GM19238 (cell line): Measurements from ENCODE around the gene MICA.
"Not testable (repeated sequence)": the region's sequence is repeated elsewhere in the genome, so short reads cannot be mapped to it uniquely, and the experiment has no call there.

Experiments
- DNase-seq: peaks from one replicate; pipeline ENCODE4 v3.0.0; 2011; ENCODE audit warnings: low spot score; ENCODE audit not compliant: insufficient read length

MICA gene

DNA sequence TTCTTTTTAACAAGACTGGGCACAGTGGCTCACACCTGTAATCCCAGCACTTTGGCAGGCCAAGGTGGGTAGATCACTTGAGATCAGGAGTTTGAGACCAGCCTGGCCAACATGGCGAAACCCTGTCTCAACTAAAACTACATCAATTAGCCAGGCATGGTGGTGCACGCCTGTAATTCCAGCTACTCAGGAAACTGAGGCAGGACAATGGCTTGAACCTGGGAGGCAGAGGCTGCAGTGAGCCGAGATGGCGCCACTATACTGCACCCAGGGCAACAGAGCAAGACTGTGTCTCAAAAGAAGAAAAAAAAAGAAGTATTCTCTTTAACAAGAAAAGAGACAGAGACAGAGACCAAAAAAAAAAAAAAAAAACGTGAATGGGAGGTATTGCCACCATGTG, 56.5 kb downstream of the MICA start:
- not testable (repeated sequence) for DNase-seq

DNA sequence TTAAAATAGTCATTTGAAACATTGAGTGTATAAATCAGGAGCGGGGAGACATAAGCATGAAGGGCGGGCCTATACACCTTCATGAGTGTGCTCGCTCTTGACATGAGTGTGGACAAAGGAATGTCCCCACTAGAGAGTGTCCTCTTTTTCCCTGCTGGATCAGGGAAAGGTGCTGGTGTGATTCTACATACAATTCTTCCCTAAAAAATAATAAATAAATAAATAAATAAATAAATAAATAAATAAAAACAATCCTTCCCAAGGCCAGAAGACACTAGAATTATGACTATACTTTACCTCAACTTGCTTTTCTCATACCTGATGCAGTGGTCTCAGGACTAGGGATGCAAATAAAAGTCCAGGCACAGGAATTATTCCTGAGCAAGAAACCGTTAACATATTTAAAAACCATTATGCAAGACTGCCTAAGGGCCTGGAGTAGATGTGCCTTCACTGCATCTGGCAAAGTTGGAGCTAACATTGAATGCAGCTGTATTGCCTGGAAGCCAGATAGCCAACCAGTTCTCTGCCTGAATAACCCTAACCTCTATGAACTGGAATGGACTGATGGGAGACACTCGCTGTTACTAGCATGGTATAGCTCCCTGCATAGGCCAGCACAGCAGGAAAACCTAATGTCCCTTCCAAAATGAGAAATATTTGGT, 57.1 kb downstream of the MICA start:
- DNase-seq = no peak

DNA sequence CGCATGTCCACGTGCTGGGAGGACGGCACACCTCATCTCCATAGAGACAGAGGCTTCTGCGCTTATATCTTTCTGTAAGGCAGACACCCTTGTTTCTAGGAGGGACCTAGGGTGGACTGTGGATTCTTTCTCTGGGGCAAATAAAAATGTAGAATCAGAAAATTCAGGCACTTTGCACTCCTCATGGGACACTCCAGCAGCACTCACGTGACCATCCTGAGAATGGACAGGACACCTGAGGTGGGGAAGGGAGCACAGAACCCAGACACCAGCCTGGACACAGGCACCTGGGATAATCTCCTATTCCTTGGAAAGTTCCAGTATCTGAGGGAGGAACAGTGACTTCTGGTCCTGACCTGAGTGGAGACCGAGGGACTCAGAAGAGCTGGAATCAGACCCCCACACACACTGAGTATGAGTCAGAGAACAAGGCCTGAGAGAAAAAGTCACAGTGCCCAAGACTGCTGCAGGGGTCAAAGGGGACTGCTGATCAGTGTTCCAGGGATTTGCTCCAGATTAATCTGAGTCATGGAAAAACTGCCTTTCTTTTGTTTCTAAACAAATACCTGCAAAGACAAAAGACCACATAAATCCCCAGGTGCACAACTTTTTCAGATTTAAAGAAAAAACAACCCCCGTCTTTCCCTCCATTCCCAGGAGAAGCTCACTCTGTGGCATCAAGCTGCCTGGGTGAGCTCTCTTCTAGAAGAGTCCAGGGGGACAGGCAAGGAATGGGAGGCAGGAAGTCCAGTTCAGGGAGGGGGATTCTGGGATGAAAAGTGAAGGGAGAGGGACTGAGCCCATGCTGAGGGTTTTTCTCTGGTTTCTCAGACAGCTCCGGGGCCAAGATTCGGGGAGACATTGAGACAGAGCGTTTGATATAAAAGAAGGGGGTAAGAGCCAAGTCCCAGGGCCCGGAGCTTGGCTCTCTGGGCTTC, 58.9 kb downstream of the MICA start:
- DNase-seq = no peak

DNA sequence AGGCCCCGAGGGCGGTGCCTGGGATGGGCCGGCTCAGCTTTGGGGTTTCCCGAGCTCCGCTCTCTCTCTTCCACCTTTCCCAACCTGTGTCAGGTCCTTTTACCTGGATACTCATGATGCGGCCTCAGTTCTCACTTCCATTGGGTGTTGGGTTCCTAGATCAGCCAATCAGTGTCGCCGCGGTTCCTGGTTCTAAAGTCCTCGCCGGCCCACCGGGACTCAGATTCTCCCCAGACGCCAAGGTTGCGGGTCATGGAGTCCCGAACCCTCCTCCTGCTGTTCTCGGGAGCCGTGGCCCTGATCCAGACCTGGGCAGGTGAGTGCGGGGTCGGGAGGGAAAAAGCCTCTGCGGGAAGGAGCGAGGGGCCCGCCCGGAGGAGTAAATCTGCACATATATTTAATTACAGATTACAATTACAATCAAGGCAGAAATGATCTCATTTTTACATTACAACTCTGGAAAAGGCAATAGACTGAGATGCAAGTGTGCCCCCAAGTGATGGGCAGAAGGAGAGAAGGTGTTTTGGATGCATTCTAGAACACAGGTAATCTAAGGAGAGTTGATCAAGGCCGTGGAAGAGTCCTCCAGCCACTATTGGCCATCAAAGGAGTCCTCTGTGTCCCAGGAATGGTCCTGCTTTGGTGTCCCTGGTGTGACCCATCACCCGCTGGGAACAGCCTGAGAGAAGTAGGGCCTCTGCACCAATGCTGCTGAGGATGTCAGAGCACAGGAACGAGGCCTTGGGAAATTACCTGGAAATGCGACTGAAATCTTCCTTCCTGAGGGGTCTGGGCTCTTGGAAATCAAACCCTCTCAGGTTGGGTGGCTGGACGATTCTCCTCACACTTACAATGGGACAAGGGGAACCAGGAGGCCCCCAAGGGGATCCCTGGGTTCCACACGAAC, 59.8 kb downstream of the MICA start:
- peak; percentile 86 for DNase-seq

DNA sequence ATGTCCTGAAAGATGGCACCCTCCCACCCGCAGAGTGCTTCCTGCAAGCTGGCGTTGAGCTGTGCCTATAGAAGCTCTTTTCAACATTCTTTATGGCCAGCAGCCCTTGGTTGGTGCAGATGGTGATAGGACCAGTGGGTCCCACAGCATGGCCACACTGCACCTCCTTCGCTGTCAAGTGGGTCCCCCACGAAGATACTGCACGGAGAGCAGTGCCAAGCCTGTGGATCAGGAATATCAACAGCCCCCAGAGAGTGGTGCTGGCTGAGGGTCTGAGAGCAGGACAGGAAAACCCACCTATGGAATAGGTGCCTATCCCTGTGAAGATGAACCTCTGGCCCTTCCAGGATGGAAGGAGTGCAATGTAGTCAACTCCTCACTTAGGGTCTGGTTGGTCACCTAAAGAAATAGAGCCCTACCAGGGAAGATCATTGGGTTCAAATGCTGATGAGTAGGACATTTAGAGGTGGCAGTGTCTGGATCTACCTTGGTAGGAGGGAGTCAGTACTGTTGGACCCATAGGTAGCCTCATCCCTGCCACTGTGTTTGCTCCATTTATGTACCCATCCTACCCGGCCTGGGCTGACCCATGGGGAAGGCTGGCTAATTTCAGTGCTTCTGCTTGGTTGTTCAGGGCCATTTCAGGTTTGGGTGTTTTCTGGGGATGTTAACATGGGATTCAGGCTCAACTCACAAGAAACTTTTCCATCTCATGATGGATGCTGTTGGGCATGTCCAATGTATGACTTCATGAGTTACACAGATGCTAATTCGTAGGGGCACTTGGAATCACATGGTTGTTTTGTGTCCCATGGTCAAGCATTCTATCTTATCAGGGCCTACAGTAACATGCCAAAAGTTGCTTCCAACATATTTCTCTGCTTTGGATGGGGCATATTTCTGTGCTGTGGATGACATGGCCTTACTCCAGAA, 61.1 kb downstream of the MICA start:
- no peak for DNase-seq
